ENCODE results near the gene FNDC7. TPM values are rescaled to one million over a fixed set of nuclear protein-coding genes. Genes with fewer than 3 reads are reported as not detected.
A peak's percentile ranks its signal among the peaks of the same experiment; 100 is the strongest.
"Not testable (repeated sequence)": the region's sequence is repeated elsewhere in the genome, so short reads cannot be mapped to it uniquely, and the experiment has no call there.

FNDC7 gene
- total RNA-seq, 3 donors from 2014 or later, result not detected

DNA sequence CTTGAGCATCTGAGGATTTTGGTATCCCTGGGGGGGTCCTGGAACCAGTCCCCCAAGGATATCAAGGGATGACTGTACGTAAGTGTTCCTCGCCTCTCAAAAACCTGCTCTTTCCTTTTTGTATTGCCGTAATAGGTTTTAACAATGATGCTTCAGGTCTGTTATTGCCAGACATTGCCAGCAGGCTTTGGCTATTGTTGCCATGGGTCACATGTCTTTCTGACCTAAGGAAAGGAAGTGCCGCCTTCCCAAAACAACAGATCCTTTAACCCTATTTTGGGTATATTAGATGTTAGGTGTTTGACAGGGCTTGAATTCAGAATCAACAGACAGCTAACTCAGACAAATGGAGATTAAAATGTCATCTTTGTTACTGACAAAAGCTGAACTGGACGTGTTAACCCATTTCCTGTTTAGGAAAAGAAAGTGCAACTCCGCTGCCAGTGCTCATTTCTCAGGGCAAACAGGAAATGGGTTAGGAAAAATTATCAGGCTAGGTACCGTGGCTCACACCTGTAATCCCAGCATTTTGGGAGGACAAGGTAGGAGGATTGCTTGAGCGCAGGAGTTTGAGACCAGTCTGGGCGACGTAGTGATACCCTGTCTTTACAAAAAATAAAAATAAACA lies 33.0 kb upstream of the FNDC7 start:
- peak overlapping the region in 2 of 3 donors; percentile 8 to 23 for H3K4me3 ChIP-seq
- DNase-seq (ENCODE audit: low spot score in 2 of 2), result no peak
- intact Hi-C loops (cut with DNase I; ENCODE audit: low total_unique reads), result no loop called here

DNA sequence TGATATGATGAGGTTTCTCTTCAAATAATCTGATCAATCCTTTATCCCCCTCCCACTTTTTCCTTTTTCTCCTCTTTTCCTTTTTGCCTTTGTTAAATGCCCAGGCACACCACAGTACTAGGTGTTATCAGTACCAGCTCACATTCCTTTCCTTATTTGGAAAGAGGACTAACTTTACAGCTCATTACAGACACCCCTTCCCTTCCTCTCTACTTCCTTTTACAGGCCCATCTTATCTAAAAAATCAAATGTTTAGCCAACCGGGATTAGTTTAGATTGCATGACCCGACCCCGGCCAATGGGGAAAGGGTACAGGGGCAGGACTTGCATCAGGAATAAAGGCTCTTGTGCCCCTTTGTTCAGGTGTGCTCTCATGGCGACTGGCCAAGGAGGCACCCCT lies 31.0 kb upstream of the FNDC7 start:
- H3K27ac ChIP-seq; H3K36me3 ChIP-seq; DNase-seq (ENCODE audit: low spot score in 2 of 2); H3K9me3 ChIP-seq; H3K27me3 ChIP-seq; intact Hi-C loops (cut with DNase I; ENCODE audit: low total_unique reads); H3K4me3 ChIP-seq; H3K4me1 ChIP-seq: not testable (repeated sequence)

More for the DNA sequence above, 33.0 kb upstream of the FNDC7 start:
- no peaks in the 10 kb centered on the region for H3K4me1 ChIP-seq
- TF ChIP-seq POLR2A (IDR thresholded peaks at IDR 0.05), result no peak
- TF ChIP-seq, protein P1, sequence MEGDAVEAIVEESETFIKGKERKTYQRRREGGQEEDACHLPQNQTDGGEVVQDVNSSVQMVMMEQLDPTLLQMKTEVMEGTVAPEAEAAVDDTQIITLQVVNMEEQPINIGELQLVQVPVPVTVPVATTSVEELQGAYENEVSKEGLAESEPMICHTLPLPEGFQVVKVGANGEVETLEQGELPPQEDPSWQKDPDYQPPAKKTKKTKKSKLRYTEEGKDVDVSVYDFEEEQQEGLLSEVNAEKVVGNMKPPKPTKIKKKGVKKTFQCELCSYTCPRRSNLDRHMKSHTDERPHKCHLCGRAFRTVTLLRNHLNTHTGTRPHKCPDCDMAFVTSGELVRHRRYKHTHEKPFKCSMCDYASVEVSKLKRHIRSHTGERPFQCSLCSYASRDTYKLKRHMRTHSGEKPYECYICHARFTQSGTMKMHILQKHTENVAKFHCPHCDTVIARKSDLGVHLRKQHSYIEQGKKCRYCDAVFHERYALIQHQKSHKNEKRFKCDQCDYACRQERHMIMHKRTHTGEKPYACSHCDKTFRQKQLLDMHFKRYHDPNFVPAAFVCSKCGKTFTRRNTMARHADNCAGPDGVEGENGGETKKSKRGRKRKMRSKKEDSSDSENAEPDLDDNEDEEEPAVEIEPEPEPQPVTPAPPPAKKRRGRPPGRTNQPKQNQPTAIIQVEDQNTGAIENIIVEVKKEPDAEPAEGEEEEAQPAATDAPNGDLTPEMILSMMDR (IDR thresholded peaks at IDR 0.05), result no peak
- no peak for TF ChIP-seq POLR2AphosphoS5 (IDR thresholded peaks at IDR 0.05)
- no peaks in the 10 kb centered on the region for H3K27me3 ChIP-seq
- H3K36me3 ChIP-seq, result no peaks in the 10 kb centered on the region
- H3K27ac ChIP-seq, result no peak overlapping the region
- H3K9me3 ChIP-seq, result no peaks in the 10 kb centered on the region

- Histone ChIP-seq H3K27ac (no peak overlapping the region), H3K9me3 (no peaks in the 10 kb centered on the region), H3K36me3 (no peaks in the 10 kb centered on the region), H3K27me3 (no peaks in the 10 kb centered on the region), H3K4me3 (no peak overlapping the region), H3K4me1 (no peaks in the 10 kb centered on the region)
- TF ChIP-seq, protein P1 (IDR thresholded peaks at IDR 0.05), result no peak
- no peak for TF ChIP-seq POLR2A (IDR thresholded peaks at IDR 0.05)
- no peak for TF ChIP-seq POLR2AphosphoS5 (IDR thresholded peaks at IDR 0.05)
- no peak for DNase-seq (ENCODE audit: low spot score in 2 of 2)
- intact Hi-C loops (cut with DNase I; ENCODE audit: low total_unique reads), result no loop called here
Measured at GRCh38 chr1:108685529-108685928, 27.2 kb upstream of the FNDC7 start.

DNA sequence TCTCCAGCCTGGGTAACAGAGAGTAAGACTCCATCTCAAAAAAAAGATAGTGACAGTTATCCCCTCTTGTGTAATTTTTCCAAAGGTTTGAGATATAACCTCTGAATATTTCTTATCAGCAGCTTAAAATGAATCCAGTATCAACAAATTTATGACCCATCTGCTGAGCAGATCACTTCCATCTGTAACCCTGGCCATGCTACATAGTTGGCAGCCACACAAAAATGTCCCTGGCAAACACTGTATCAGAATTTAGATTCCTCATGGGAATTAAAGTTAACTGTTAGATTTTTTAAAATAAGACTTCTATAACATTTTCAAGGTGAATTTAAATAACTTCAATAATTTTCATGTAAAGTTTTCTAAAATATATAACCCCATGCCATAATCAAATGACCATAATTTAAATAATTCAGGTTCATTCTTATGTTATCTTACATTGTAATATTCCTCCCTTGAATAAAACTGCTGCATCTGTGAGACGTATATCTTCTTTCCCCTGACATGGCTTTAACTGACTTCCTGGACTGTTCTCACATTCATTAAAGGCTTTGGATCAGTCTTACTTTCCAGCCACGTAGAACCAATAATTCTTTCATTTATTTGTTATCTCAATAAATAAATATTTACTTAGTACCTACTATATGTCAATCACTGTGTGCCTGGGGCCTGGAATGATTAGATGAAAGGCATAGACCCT lies 25.9 kb upstream of the FNDC7 start:
- no peak for DNase-seq (ENCODE audit: low spot score in 2 of 2)
- Histone ChIP-seq H3K27ac (no peak overlapping the region), H3K27me3 (no peaks in the 10 kb centered on the region), H3K4me3 (no peak overlapping the region), H3K36me3 (no peaks in the 10 kb centered on the region), H3K4me1 (peaks cover 0 to 6% of the 10 kb centered on the region in 2 donors), H3K9me3 (no peaks in the 10 kb centered on the region)
- intact Hi-C loops (cut with DNase I; ENCODE audit: low total_unique reads), result no loop called here
- TF ChIP-seq POLR2A (IDR thresholded peaks at IDR 0.05), result no peak
- TF ChIP-seq POLR2AphosphoS5 (IDR thresholded peaks at IDR 0.05), result no peak
- TF ChIP-seq, protein P1 (IDR thresholded peaks at IDR 0.05), result no peak

GRCh38 chr1:108691128-108691941 lies 21.4 kb upstream of the FNDC7 start:
- Histone ChIP-seq H3K4me3 (peak overlapping the region; percentile 75 to 95 (median 92)), H3K27ac (peak overlapping the region; percentile 91 to 98), H3K36me3 (no peaks in the 10 kb centered on the region), H3K9me3 (no peaks in the 10 kb centered on the region), H3K4me1 (peaks cover 0 to 6% of the 10 kb centered on the region in 2 donors), H3K27me3 (no peaks in the 10 kb centered on the region)
- intact Hi-C loops (cut with DNase I; ENCODE audit: low total_unique reads), result no loop called here
- TF ChIP-seq POLR2AphosphoS5 (IDR thresholded peaks at IDR 0.05), result no peak
- TF ChIP-seq POLR2A (IDR thresholded peaks at IDR 0.05), result no peak
- TF ChIP-seq, protein P1 (IDR thresholded peaks at IDR 0.05), result no peak
- no peak for DNase-seq (ENCODE audit: low spot score in 2 of 2)

Data from breast epithelium (tissue), 4 donors.